Measurements from ENCODE around the gene EML4. TPM values are rescaled to one million over a fixed set of nuclear protein-coding genes. Genes with fewer than 3 reads are reported as not detected.

EML4 gene
- total RNA-seq, 1 donor from 2014 or later: 32.9 TPM

DNA sequence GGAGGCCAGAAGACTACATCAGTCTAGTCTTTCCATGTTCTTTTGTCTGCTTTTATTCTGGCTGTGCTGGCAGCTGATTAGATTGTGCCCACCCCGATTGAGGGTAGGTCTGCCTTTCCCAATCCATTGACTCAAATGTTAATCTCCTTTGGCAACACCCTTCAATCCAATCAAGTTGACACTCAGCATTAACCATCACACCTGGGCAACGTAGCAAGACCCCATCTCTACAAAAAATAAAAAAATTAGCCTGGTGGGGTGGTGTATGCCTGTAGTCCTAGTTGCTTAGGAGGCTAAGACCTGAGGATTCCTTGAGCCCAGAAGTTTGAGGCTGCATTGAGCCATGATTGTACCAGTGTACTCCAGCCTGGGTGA lies 33.5 kb downstream of the EML4 start:
- H3K9ac ChIP-seq (ENCODE audit: low read depth in 1 of 3, low read length in 3 of 3): no peak overlapping the region
- H3K36me3 ChIP-seq (ENCODE audit: control insufficient read depth in 3 of 3, insufficient read depth in 3 of 3, low read length in 3 of 3): no peaks in the 10 kb centered on the region
- H3K9me3 ChIP-seq (ENCODE audit: control insufficient read depth in 3 of 3, low read length in 3 of 3): no peaks in the 10 kb centered on the region
- H3K4me1 ChIP-seq (ENCODE audit: control insufficient read depth in 3 of 3, insufficient read depth in 3 of 3, low read length in 3 of 3): no peaks in the 10 kb centered on the region
- H3K27me3 ChIP-seq (ENCODE audit: control insufficient read depth in 3 of 3, insufficient read depth in 3 of 3, low read length in 3 of 3): no peaks in the 10 kb centered on the region
- H3K4me3 ChIP-seq (ENCODE audit: low read length in 3 of 3): no peak overlapping the region
- no peak overlapping the region for H3K27ac ChIP-seq (ENCODE audit: low read depth, low read length)

DNA sequence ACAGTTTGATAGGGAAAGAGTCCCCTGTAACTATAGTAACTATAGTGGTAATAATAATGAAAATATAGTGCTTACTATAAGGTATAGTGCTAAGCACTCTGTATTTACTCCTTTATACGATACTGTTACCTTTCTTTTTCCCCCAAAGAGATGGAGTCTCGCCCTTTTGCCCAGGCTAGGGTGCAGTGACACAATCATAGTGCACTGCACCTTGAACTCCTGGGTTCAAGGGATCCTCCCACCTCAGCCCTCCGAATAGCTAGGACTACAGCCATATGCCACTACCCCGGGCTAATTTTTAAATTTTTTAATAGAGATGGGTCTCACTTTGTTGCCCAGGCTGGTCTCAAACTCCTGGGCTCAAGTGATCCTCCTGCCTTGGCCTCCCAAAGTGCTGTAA lies 34.6 kb downstream of the EML4 start:
- Histone ChIP-seq H3K4me1 (ENCODE audit: control insufficient read depth in 3 of 3, insufficient read depth in 3 of 3, low read length in 3 of 3) (no peaks in the 10 kb centered on the region), H3K9ac (ENCODE audit: low read depth in 1 of 3, low read length in 3 of 3) (no peak overlapping the region), H3K27ac (ENCODE audit: low read depth, low read length) (no peak overlapping the region), H3K4me3 (ENCODE audit: low read length in 3 of 3) (no peak overlapping the region), H3K27me3 (ENCODE audit: control insufficient read depth in 3 of 3, insufficient read depth in 3 of 3, low read length in 3 of 3) (no peaks in the 10 kb centered on the region), H3K9me3 (ENCODE audit: control insufficient read depth in 3 of 3, low read length in 3 of 3) (no peaks in the 10 kb centered on the region), H3K36me3 (ENCODE audit: control insufficient read depth in 3 of 3, insufficient read depth in 3 of 3, low read length in 3 of 3) (no peaks in the 10 kb centered on the region)

DNA sequence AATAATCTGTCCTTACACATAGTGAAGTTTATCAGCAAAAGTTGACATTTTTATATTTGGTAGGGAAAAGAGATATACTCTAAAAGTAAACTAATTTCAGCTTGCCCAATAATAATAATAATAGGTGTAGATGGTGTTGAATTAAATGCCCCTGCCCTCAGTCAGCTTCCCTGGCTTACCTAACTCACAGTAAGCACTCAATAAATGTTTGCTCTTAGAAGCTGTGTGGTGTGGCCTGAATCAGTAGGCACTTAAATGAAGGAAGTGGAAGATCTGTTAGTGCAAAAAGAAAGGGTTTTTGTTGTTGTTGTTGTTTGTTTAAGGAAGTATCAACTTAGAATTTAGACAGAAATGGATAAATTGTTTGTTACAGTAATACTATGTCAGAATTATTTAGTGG lies 36.2 kb downstream of the EML4 start:
- no peak overlapping the region for H3K9ac ChIP-seq (ENCODE audit: low read depth in 1 of 3, low read length in 3 of 3)
- no peak overlapping the region for H3K4me3 ChIP-seq (ENCODE audit: low read length in 3 of 3)
- H3K27ac ChIP-seq (ENCODE audit: low read depth, low read length): no peak overlapping the region
- no peaks in the 10 kb centered on the region for H3K27me3 ChIP-seq (ENCODE audit: control insufficient read depth in 3 of 3, insufficient read depth in 3 of 3, low read length in 3 of 3)
- H3K36me3 ChIP-seq (ENCODE audit: control insufficient read depth in 3 of 3, insufficient read depth in 3 of 3, low read length in 3 of 3): no peaks in the 10 kb centered on the region
- H3K9me3 ChIP-seq (ENCODE audit: control insufficient read depth in 3 of 3, low read length in 3 of 3): no peaks in the 10 kb centered on the region
- H3K4me1 ChIP-seq (ENCODE audit: control insufficient read depth in 3 of 3, insufficient read depth in 3 of 3, low read length in 3 of 3): no peaks in the 10 kb centered on the region

DNA sequence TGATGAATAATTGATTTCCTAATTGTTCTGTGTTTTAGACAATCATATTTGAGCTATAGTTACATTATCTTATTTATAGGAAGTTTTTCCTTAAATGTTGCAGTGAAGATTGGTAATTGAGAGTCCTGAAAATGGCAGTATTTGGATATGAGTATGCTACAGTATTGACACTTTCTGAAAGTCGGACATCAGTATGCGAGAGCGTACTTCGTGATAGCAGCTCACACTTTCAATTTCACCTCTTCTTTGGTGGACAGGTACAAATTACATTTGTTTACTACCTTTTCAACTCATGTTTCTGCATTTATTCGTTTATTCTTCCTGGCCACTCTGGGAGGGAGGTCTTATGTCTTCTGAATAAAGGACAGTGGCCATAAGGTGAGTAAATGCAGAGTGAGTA lies 38.7 kb downstream of the EML4 start:
- no peak overlapping the region for H3K27ac ChIP-seq (ENCODE audit: low read depth, low read length)
- no peaks in the 10 kb centered on the region for H3K4me1 ChIP-seq (ENCODE audit: control insufficient read depth in 3 of 3, insufficient read depth in 3 of 3, low read length in 3 of 3)
- no peak overlapping the region for H3K4me3 ChIP-seq (ENCODE audit: low read length in 3 of 3)
- no peaks in the 10 kb centered on the region for H3K36me3 ChIP-seq (ENCODE audit: control insufficient read depth in 3 of 3, insufficient read depth in 3 of 3, low read length in 3 of 3)
- no peak overlapping the region for H3K9ac ChIP-seq (ENCODE audit: low read depth in 1 of 3, low read length in 3 of 3)
- H3K9me3 ChIP-seq (ENCODE audit: control insufficient read depth in 3 of 3, low read length in 3 of 3): no peaks in the 10 kb centered on the region
- no peaks in the 10 kb centered on the region for H3K27me3 ChIP-seq (ENCODE audit: control insufficient read depth in 3 of 3, insufficient read depth in 3 of 3, low read length in 3 of 3)

DNA sequence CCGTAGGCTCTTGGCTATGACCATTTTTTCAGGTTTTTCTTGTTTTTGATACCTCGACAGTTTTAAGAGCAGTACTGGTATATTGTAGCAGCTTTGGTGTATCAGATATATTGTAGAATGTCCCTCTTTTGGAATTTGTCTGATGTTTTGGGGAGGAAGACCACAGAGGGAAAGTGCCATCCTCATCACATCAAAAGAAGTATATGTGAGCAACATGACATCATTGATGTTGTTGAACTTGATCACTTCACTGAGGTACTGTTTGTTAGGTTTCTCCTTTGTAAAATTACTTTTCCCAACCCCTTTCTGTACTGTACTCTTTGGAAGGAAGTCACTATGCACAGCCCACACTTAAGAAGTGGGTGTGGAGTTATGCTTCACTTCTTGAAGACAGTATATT lies 41.0 kb downstream of the EML4 start:
- Histone ChIP-seq H3K9ac (ENCODE audit: low read depth in 1 of 3, low read length in 3 of 3) (no peak overlapping the region), H3K4me1 (ENCODE audit: control insufficient read depth in 3 of 3, insufficient read depth in 3 of 3, low read length in 3 of 3) (peaks cover 0 to 3% (median 0%) of the 10 kb centered on the region in 3 donors), H3K27me3 (ENCODE audit: control insufficient read depth in 3 of 3, insufficient read depth in 3 of 3, low read length in 3 of 3) (no peaks in the 10 kb centered on the region), H3K9me3 (ENCODE audit: control insufficient read depth in 3 of 3, low read length in 3 of 3) (no peaks in the 10 kb centered on the region), H3K4me3 (ENCODE audit: low read length in 3 of 3) (no peak overlapping the region), H3K27ac (ENCODE audit: low read depth, low read length) (no peak overlapping the region), H3K36me3 (ENCODE audit: control insufficient read depth in 3 of 3, insufficient read depth in 3 of 3, low read length in 3 of 3) (no peaks in the 10 kb centered on the region)

DNA sequence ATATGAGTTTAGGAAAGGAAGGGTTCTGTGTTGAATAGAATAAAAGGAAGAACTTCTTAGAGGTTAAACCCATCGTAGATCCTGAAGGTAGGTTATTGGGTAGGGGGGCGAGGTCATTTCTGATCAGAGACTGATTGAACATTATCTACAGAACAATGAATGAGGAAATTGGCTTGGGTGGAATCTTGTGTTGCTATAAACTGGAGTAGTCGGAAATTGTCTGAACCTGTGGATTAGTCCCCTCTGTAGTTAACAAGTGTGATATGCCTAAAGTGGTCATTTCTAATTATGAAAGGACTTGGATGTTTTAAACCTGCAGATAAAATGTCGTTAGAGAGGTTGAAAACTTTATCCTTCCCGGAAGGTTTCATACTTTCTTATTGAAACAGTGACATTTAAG lies 42.1 kb downstream of the EML4 start:
- Histone ChIP-seq H3K9ac (ENCODE audit: low read depth in 1 of 3, low read length in 3 of 3) (no peak overlapping the region), H3K4me3 (ENCODE audit: low read length in 3 of 3) (no peak overlapping the region), H3K27ac (ENCODE audit: low read depth, low read length) (no peak overlapping the region), H3K36me3 (ENCODE audit: control insufficient read depth in 3 of 3, insufficient read depth in 3 of 3, low read length in 3 of 3) (no peaks in the 10 kb centered on the region), H3K27me3 (ENCODE audit: control insufficient read depth in 3 of 3, insufficient read depth in 3 of 3, low read length in 3 of 3) (no peaks in the 10 kb centered on the region), H3K9me3 (ENCODE audit: control insufficient read depth in 3 of 3, low read length in 3 of 3) (no peaks in the 10 kb centered on the region), H3K4me1 (ENCODE audit: control insufficient read depth in 3 of 3, insufficient read depth in 3 of 3, low read length in 3 of 3) (peaks cover 0 to 3% (median 0%) of the 10 kb centered on the region in 3 donors)

DNA sequence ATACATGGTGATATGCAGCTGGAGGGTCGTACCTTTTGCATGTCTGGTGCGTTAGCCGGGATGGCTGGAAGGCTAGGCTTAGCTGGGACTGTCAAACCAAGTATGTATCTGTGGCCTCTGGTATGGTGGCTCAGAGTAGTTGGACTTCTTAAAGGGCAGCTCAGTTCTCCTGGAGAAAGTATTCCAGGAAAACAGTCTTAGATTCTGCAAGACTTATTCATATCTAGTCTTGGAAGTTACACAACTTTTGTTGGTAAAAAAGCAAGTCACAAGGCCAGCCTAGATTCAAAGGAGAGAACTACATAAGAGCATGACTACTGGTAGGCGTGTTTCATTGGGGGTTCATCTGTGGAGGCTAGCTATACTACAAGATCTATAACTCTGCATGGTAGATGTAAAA lies 45.5 kb downstream of the EML4 start:
- H3K4me1 ChIP-seq (ENCODE audit: control insufficient read depth in 3 of 3, insufficient read depth in 3 of 3, low read length in 3 of 3): peaks cover 0 to 3% (median 0%) of the 10 kb centered on the region in 3 donors
- no peaks in the 10 kb centered on the region for H3K9me3 ChIP-seq (ENCODE audit: control insufficient read depth in 3 of 3, low read length in 3 of 3)
- no peaks in the 10 kb centered on the region for H3K36me3 ChIP-seq (ENCODE audit: control insufficient read depth in 3 of 3, insufficient read depth in 3 of 3, low read length in 3 of 3)
- no peak overlapping the region for H3K27ac ChIP-seq (ENCODE audit: low read depth, low read length)
- H3K4me3 ChIP-seq (ENCODE audit: low read length in 3 of 3): no peak overlapping the region
- H3K9ac ChIP-seq (ENCODE audit: low read depth in 1 of 3, low read length in 3 of 3): no peak overlapping the region
- no peaks in the 10 kb centered on the region for H3K27me3 ChIP-seq (ENCODE audit: control insufficient read depth in 3 of 3, insufficient read depth in 3 of 3, low read length in 3 of 3)

DNA sequence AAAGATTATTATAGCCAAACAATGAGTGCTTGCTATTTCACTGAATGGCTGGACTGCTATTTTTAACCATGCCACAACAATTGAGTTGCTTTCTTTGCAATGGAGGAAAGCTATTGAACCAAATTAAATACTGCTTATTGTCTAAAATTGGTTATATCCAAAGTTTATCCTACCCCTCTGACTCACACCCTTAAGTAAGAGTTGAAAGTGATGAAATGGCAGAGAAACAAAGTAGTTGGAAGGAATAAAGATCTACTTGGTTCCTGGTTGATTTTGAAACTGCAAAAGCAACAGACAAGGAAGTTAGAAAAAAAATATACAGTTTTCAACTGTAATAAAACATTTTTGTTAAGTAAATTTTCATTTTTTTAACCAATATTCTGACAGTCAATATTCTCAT lies 47.5 kb downstream of the EML4 start:
- H3K9ac ChIP-seq (ENCODE audit: low read depth in 1 of 3, low read length in 3 of 3): no peak overlapping the region
- no peak overlapping the region for H3K27ac ChIP-seq (ENCODE audit: low read depth, low read length)
- H3K9me3 ChIP-seq (ENCODE audit: control insufficient read depth in 3 of 3, low read length in 3 of 3): no peaks in the 10 kb centered on the region
- no peaks in the 10 kb centered on the region for H3K36me3 ChIP-seq (ENCODE audit: control insufficient read depth in 3 of 3, insufficient read depth in 3 of 3, low read length in 3 of 3)
- no peaks in the 10 kb centered on the region for H3K27me3 ChIP-seq (ENCODE audit: control insufficient read depth in 3 of 3, insufficient read depth in 3 of 3, low read length in 3 of 3)
- H3K4me1 ChIP-seq (ENCODE audit: control insufficient read depth in 3 of 3, insufficient read depth in 3 of 3, low read length in 3 of 3): peaks cover 0 to 3% (median 0%) of the 10 kb centered on the region in 3 donors
- H3K4me3 ChIP-seq (ENCODE audit: low read length in 3 of 3): no peak overlapping the region

DNA sequence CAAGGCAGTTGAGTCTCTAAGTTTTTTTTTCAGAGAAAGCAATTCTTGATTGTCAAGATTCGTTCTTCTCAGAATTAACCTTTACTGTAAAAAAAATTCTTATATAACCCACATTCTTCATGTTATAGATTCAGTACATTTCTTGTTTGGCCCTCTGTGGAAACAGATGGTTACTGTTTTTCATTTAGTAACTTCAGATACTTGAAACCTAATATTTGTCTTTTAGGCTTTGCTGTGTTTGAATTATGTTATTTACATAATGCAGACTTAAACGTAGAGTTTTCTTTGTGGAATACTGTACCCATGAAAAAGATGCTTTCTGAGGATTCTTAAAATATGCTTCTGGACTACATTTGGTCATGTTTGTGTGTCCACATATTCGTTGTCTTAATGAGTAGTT lies 48.2 kb downstream of the EML4 start:
- Histone ChIP-seq H3K27me3 (ENCODE audit: control insufficient read depth in 3 of 3, insufficient read depth in 3 of 3, low read length in 3 of 3) (no peaks in the 10 kb centered on the region), H3K36me3 (ENCODE audit: control insufficient read depth in 3 of 3, insufficient read depth in 3 of 3, low read length in 3 of 3) (no peaks in the 10 kb centered on the region), H3K9ac (ENCODE audit: low read depth in 1 of 3, low read length in 3 of 3) (no peak overlapping the region), H3K27ac (ENCODE audit: low read depth, low read length) (no peak overlapping the region), H3K9me3 (ENCODE audit: control insufficient read depth in 3 of 3, low read length in 3 of 3) (no peaks in the 10 kb centered on the region), H3K4me1 (ENCODE audit: control insufficient read depth in 3 of 3, insufficient read depth in 3 of 3, low read length in 3 of 3) (peaks cover 0 to 3% (median 0%) of the 10 kb centered on the region in 3 donors), H3K4me3 (ENCODE audit: low read length in 3 of 3) (no peak overlapping the region)

DNA sequence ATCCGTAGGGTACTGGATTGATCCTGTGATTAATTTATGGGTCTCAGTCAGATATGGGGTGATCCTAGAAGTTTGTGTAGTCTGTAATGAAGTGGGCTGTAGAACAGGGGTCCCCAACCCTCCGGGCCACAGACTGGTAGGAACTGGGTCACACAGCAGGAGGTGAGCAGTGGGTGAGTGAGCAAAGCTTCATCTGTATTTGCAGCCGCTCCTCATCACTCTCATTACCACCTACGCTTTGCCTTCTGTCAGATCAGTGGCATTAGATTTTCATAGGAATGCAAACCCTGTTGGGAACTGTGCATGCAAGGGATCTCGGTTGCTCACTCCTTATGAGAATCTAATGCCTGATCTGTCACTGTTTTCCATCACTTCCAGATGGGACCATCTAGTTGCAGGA lies 48.8 kb downstream of the EML4 start:
- Histone ChIP-seq H3K9me3 (ENCODE audit: control insufficient read depth in 3 of 3, low read length in 3 of 3) (no peaks in the 10 kb centered on the region), H3K9ac (ENCODE audit: low read depth in 1 of 3, low read length in 3 of 3) (no peak overlapping the region), H3K27me3 (ENCODE audit: control insufficient read depth in 3 of 3, insufficient read depth in 3 of 3, low read length in 3 of 3) (no peaks in the 10 kb centered on the region), H3K36me3 (ENCODE audit: control insufficient read depth in 3 of 3, insufficient read depth in 3 of 3, low read length in 3 of 3) (no peaks in the 10 kb centered on the region), H3K27ac (ENCODE audit: low read depth, low read length) (no peak overlapping the region), H3K4me1 (ENCODE audit: control insufficient read depth in 3 of 3, insufficient read depth in 3 of 3, low read length in 3 of 3) (peaks cover 0 to 3% (median 0%) of the 10 kb centered on the region in 3 donors), H3K4me3 (ENCODE audit: low read length in 3 of 3) (no peak overlapping the region)

DNA sequence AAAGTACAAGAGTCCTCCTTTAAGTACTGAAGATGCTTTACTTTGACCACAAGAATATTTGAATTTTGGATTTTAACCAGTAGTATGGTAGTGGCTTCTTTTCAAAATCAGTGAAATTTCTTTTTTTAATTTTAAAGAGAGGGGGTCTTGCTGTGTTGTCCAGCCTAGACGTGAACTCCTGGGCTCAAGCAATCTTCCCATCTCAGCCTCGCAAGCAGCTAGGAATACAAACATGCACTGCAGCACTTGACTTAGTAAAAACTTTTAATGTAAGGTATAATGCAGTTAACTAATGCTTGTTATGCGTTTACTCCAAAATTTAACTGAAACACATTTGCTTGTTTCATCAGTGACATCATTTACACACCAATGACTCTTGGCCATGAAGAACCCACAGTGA lies 49.6 kb downstream of the EML4 start:
- H3K36me3 ChIP-seq (ENCODE audit: control insufficient read depth in 3 of 3, insufficient read depth in 3 of 3, low read length in 3 of 3): no peaks in the 10 kb centered on the region
- no peaks in the 10 kb centered on the region for H3K9me3 ChIP-seq (ENCODE audit: control insufficient read depth in 3 of 3, low read length in 3 of 3)
- no peaks in the 10 kb centered on the region for H3K27me3 ChIP-seq (ENCODE audit: control insufficient read depth in 3 of 3, insufficient read depth in 3 of 3, low read length in 3 of 3)
- H3K9ac ChIP-seq (ENCODE audit: low read depth in 1 of 3, low read length in 3 of 3): no peak overlapping the region
- no peak overlapping the region for H3K27ac ChIP-seq (ENCODE audit: low read depth, low read length)
- H3K4me1 ChIP-seq (ENCODE audit: control insufficient read depth in 3 of 3, insufficient read depth in 3 of 3, low read length in 3 of 3): no peaks in the 10 kb centered on the region
- H3K4me3 ChIP-seq (ENCODE audit: low read length in 3 of 3): no peak overlapping the region
